Measurements from ENCODE around the gene ZNF581. TPM values are rescaled to one million over a fixed set of nuclear protein-coding genes. Genes with fewer than 3 reads are reported as not detected.

Gene ZNF581
- total and polyA plus RNA-seq, 9 donors = 15.1 to 37.6 (median 27.0) TPM

DNA sequence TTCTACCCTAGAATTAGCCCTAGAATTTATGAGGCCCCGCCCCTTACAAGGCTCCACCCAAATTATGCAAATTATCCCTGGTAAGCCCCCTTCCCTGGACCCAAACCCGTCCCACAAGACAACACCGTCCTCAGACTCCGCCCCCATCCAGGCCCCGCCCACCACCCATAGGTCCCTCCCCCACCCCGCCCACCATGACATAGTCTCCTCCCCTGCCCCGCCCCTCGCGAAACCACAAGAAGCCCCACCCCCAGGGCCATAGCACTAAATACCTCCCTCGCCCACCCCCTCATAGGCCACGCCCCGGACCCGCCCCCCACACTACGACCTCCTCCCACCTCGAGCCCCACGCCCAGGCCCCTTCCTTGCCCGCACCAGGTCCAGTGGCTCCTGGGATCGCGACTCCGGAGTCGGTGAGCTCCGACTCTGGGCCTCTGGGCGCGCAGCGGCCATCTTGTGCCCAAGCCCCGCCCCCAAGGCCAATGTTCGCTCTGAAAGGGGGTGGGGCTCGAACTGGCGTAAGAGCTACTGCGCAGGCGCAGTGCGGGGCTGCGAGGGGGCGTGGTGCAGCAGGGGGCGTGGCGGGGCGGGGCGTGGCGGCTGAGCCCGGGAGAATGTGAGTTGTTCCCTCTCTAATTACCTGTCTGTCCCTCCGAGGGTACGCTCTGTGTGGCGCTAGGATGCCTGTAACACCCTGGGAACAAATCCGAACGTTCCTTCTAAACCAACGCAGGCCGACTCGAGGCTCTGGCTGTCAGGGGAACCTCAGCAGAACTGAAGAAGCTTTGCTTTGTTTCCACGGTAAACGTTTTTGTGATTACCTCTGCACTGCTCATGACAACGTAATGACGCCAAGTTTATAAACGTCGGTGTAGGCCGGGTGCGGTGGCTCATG is 19.1 kb upstream of the ZNF581 start, which contains the start of gene ZNF784:
TSS of gene ZNF784 (minus strand) at position 458 of the 895 bp plus-strand sequence. CDS start at position 453, 5 bp downstream.
- under 1% methylated on average over 46 of the region's 56 CpGs for WGBS (ENCODE audit: insufficient coverage)
- Histone ChIP-seq H3K4me1 (ENCODE audit: control insufficient read depth, insufficient read depth, low read length) (peaks cover 15% of the 10 kb centered on the region), H3K9me3 (replicated peaks; ENCODE audit: control insufficient read depth, low read depth, low read length) (no peaks in the 10 kb centered on the region), H3K36me3 (ENCODE audit: control insufficient read depth, insufficient read depth, low read length) (peaks cover 10% of the 10 kb centered on the region), H3K27ac (ENCODE audit: low read length) (peak within 1 kb of the TSS; percentile 98), H3K4me3 (ENCODE audit: low read length) (peak within 1 kb of the TSS; percentile 71), H3K27me3 (ENCODE audit: control insufficient read depth, insufficient read depth, low read length) (no peaks in the 10 kb centered on the region)
- DNase-seq = peak; percentile 96

DNA sequence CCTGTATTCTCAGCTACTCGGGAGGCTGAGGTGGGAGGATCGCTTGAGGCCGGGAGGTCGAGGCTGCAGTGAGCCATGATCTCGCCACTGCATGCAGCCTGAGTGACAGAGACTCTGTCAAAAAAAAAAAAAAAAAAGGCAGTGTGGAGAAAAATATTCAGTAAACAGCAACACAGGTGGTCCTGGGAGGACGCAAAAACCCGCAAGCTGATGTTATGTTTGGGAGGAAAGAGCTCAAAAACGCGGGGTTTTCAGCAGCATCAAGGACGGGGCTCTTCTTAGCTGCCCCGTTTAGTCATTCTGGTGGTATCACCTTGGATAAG is 18.5 kb upstream of the ZNF581 start:
- peak overlapping the region; percentile 71 for H3K4me3 ChIP-seq (ENCODE audit: low read length)
- WGBS (ENCODE audit: insufficient coverage) = 19% methylated on average over 5 of the region's 11 CpGs
- H3K9me3 ChIP-seq (replicated peaks; ENCODE audit: control insufficient read depth, low read depth, low read length) = no peaks in the 10 kb centered on the region
- no peak for DNase-seq
- peak overlapping the region; percentile 98 for H3K27ac ChIP-seq (ENCODE audit: low read length)
- H3K4me1 ChIP-seq (ENCODE audit: control insufficient read depth, insufficient read depth, low read length) = peaks cover 15% of the 10 kb centered on the region
- H3K27me3 ChIP-seq (ENCODE audit: control insufficient read depth, insufficient read depth, low read length) = no peaks in the 10 kb centered on the region
- peaks cover 10% of the 10 kb centered on the region for H3K36me3 ChIP-seq (ENCODE audit: control insufficient read depth, insufficient read depth, low read length)

DNA sequence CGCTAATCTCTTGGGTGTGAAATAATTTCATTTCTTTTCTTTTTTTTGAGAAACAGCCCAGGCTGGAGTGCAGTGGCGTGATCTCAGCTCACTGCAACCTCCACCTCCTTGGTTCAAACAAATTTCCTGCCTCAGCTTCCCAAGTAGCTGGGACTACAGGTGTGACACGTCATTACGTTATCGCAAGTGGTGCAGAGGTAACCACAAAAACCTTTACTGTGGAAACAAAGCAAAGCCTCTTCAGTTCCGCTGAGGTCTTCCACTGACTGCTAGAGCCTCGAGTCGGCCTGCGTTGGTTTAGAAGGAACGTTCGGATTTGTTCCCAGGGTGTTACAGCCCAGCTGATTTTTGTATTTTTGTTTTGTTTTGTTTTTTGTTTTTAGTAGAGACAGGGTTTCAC is 17.1 kb upstream of the ZNF581 start:
- Histone ChIP-seq H3K9me3 (replicated peaks; ENCODE audit: control insufficient read depth, low read depth, low read length) (no peaks in the 10 kb centered on the region), H3K4me3 (ENCODE audit: low read length) (no peak overlapping the region), H3K4me1 (ENCODE audit: control insufficient read depth, insufficient read depth, low read length) (peaks cover 15% of the 10 kb centered on the region), H3K27me3 (ENCODE audit: control insufficient read depth, insufficient read depth, low read length) (no peaks in the 10 kb centered on the region), H3K36me3 (ENCODE audit: control insufficient read depth, insufficient read depth, low read length) (peaks cover 3% of the 10 kb centered on the region), H3K27ac (ENCODE audit: low read length) (no peak overlapping the region)
- no peak for DNase-seq
- WGBS (ENCODE audit: insufficient coverage) = 88% methylated on average over 10 of the region's 11 CpGs

DNA sequence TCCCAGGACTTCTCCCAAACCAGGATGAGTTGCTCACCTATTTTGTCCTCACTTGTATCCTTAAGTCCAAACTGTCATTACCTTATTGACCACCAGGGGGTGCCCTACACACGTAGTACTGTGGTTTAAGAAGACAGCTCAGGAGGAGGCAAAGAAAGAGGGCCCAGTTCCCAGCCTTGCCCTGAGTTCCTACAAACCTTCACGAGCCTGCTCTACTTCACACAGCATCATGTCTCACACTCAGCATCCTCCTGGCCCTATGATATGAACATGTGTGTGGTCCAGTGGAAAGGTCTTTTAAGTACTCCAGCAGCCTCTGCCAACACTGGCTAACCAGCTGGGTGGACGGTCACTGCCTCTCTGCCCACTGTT is 11.0 kb upstream of the ZNF581 start:
- 0% methylated on average over 1 of the region's 3 CpGs for WGBS (ENCODE audit: insufficient coverage)
- no peak overlapping the region for H3K4me3 ChIP-seq (ENCODE audit: low read length)
- H3K27ac ChIP-seq (ENCODE audit: low read length) = no peak overlapping the region
- DNase-seq = peak; percentile 95
- no peaks in the 10 kb centered on the region for H3K9me3 ChIP-seq (replicated peaks; ENCODE audit: control insufficient read depth, low read depth, low read length)
- peaks cover 26% of the 10 kb centered on the region for H3K4me1 ChIP-seq (ENCODE audit: control insufficient read depth, insufficient read depth, low read length)
- H3K27me3 ChIP-seq (ENCODE audit: control insufficient read depth, insufficient read depth, low read length) = no peaks in the 10 kb centered on the region
- peaks cover under 1% of the 10 kb centered on the region for H3K36me3 ChIP-seq (ENCODE audit: control insufficient read depth, insufficient read depth, low read length)

DNA sequence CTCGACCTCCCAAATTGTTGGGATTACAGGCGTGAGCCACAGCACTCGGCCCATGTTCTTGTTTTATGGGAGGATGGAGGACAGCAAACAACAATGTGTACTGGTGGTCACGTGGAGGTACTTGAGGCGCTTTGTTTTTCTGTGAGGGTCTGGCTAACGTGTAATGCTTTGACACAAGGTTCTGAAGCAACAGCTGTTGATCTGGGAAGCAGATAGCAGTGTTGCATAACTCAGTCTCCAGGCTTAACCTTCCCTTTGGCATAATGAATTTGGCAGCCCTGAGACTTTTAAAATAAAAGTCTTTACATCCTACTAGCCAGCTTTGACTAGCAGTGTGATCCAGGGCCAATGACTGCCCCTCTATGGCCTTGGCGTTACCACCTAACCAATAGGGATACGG is 9.6 kb upstream of the ZNF581 start:
- WGBS (ENCODE audit: insufficient coverage) = 90% methylated on average over 6 of the region's 8 CpGs
- Histone ChIP-seq H3K27ac (ENCODE audit: low read length) (no peak overlapping the region), H3K4me1 (ENCODE audit: control insufficient read depth, insufficient read depth, low read length) (peaks cover 26% of the 10 kb centered on the region), H3K27me3 (ENCODE audit: control insufficient read depth, insufficient read depth, low read length) (no peaks in the 10 kb centered on the region), H3K9me3 (replicated peaks; ENCODE audit: control insufficient read depth, low read depth, low read length) (no peaks in the 10 kb centered on the region), H3K4me3 (ENCODE audit: low read length) (no peak overlapping the region), H3K36me3 (ENCODE audit: control insufficient read depth, insufficient read depth, low read length) (peaks cover 3% of the 10 kb centered on the region)
- DNase-seq = no peak

DNA sequence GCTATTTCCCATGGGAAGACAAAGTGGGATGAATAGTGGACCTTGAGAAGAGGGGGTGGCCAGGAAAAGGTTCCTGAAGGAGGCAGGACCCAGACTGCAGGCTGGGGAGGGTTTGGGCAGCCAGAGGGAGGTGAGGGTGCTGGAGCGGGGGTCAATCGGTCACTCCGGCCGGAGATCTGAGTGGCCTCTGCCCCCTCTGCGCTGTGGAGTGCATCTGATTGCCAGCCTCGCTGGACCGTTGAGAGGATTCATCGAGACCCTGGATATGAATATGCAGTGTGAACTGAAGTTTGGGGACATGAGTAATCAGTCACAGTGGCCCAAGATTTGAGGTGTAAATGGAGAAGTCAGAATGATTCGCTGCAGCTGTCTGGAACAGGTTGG is 8.1 kb upstream of the ZNF581 start:
- H3K9me3 ChIP-seq (replicated peaks; ENCODE audit: control insufficient read depth, low read depth, low read length) = no peaks in the 10 kb centered on the region
- H3K27ac ChIP-seq (ENCODE audit: low read length) = peak overlapping the region; percentile 94
- 13% methylated on average over 9 of the region's 9 CpGs for WGBS (ENCODE audit: insufficient coverage)
- peaks cover 38% of the 10 kb centered on the region for H3K4me1 ChIP-seq (ENCODE audit: control insufficient read depth, insufficient read depth, low read length)
- H3K36me3 ChIP-seq (ENCODE audit: control insufficient read depth, insufficient read depth, low read length) = peaks cover 3% of the 10 kb centered on the region
- DNase-seq = no peak
- H3K4me3 ChIP-seq (ENCODE audit: low read length) = peak overlapping the region; percentile 92
- no peaks in the 10 kb centered on the region for H3K27me3 ChIP-seq (ENCODE audit: control insufficient read depth, insufficient read depth, low read length)

DNA sequence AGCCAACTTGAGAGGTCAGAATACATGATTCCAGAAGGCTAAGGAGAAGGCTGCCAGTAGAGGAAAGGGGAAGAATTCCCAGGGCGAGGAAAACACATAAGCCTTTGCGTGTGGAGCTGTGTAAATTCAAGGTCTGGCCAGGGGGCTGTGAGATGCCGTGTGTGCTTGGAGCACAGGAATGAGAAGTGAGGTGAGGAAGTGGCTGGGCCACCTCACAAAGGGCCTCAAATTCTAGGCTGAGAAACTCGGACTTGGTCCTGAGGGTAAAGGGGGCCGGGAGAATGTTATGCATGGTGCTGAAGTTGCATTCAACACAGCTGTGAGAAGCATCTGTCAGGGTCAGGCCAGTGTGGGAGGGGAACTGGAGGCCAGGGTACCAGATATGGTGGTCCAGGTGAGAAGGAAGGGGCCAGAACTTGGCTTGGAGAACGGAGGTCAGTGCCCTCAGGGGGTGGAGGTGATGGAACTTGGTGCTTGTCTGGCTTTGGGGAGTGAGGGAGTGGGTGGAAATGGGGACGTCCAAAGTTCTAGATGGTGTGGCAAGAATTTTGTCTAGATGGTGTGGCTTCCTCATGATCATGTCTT is 7.5 kb upstream of the ZNF581 start:
- Histone ChIP-seq H3K27ac (ENCODE audit: low read length) (peak overlapping the region; percentile 94), H3K36me3 (ENCODE audit: control insufficient read depth, insufficient read depth, low read length) (peaks cover 3% of the 10 kb centered on the region), H3K4me1 (ENCODE audit: control insufficient read depth, insufficient read depth, low read length) (peaks cover 40% of the 10 kb centered on the region), H3K4me3 (ENCODE audit: low read length) (peak overlapping the region; percentile 92), H3K9me3 (replicated peaks; ENCODE audit: control insufficient read depth, low read depth, low read length) (no peaks in the 10 kb centered on the region), H3K27me3 (ENCODE audit: control insufficient read depth, insufficient read depth, low read length) (no peaks in the 10 kb centered on the region)
- WGBS (ENCODE audit: insufficient coverage) = 64% methylated on average over 7 of the region's 7 CpGs
- no peak for DNase-seq

DNA sequence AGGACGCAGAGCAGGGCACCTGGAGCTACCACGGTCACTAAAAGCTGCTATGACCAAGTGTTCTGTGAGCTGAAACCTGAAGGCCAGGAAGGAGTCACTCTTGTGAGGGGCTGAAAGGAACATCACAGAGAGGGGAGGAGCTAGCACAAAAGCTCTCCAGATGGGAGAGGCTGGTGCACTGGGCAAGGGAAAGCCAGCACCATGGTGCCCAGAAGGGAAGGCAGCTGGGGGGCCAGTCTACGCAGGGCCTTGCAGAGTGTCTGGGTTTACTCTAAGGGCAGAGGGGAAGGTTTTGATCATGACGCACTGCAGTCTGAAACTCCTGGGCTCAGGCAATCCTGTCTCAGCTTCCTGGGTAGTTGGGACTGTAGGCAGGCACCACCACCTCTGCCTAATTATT is 6.7 kb upstream of the ZNF581 start:
- Histone ChIP-seq H3K9me3 (replicated peaks; ENCODE audit: control insufficient read depth, low read depth, low read length) (no peaks in the 10 kb centered on the region), H3K36me3 (ENCODE audit: control insufficient read depth, insufficient read depth, low read length) (peaks cover 3% of the 10 kb centered on the region), H3K4me3 (ENCODE audit: low read length) (no peak overlapping the region), H3K27me3 (ENCODE audit: control insufficient read depth, insufficient read depth, low read length) (no peaks in the 10 kb centered on the region), H3K4me1 (ENCODE audit: control insufficient read depth, insufficient read depth, low read length) (peaks cover 44% of the 10 kb centered on the region), H3K27ac (ENCODE audit: low read length) (no peak overlapping the region)
- DNase-seq = no peak
- WGBS (ENCODE audit: insufficient coverage) = 94% methylated on average over 2 of the region's 4 CpGs

DNA sequence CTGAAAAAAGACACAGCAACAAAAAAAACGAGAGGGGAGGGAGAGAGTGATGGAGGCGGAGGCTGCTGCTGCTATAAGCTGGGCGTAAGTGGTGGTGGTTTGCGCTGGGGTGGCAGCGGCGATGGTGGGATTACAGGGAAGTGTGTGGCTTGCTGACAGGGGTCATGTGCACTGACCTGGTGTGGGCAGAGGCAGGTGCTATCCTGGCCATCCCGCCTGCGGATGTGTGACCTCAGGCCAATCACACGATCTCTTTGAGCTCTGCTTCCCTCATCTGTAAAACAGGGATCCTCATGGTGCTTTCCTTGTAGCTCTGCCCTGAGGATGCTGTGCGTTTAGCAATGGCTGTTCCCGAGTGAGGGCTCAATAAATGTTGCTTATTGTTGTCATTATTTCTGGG is 5.9 kb upstream of the ZNF581 start:
- WGBS (ENCODE audit: insufficient coverage) = 81% methylated on average over 11 of the region's 11 CpGs
- H3K4me1 ChIP-seq (ENCODE audit: control insufficient read depth, insufficient read depth, low read length) = peaks cover 52% of the 10 kb centered on the region

DNA sequence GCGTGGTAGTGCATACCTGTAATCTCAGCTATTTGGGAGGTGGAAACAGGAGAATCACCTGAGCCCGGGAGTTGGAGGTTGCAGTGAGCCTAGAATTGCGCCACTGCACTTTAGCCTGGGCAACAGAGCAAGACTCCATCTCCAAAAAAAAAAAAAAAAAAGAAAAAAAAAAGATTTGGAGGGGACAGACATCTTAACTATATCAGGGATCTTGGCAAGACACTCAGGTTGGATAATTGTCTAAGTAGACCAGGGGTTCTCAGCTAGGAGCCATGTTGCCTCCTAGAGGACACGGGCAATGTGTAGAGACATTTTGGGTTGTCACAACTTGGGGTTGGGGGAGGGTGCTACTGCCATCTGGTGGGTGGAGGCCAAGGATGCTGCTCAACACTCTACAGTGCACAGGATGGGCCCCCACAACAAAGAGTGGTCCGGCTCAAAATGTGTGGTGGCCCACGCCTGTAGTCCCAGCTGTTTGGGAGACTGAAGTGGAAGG is 4.5 kb upstream of the ZNF581 start:
- Histone ChIP-seq H3K27me3 (ENCODE audit: control insufficient read depth, insufficient read depth, low read length) (no peaks in the 10 kb centered on the region), H3K4me1 (ENCODE audit: control insufficient read depth, insufficient read depth, low read length) (peaks cover 60% of the 10 kb centered on the region), H3K27ac (ENCODE audit: low read length) (no peak overlapping the region), H3K9me3 (replicated peaks; ENCODE audit: control insufficient read depth, low read depth, low read length) (no peaks in the 10 kb centered on the region), H3K4me3 (ENCODE audit: low read length) (no peak overlapping the region), H3K36me3 (ENCODE audit: control insufficient read depth, insufficient read depth, low read length) (peaks cover 3% of the 10 kb centered on the region)
- WGBS (ENCODE audit: insufficient coverage) = 90% methylated on average over 2 of the region's 6 CpGs
- DNase-seq = no peak

More for the DNA sequence above, 5.9 kb upstream of the ZNF581 start:
- DNase-seq = no peak
- peaks cover 3% of the 10 kb centered on the region for H3K36me3 ChIP-seq (ENCODE audit: control insufficient read depth, insufficient read depth, low read length)
- H3K27me3 ChIP-seq (ENCODE audit: control insufficient read depth, insufficient read depth, low read length) = no peaks in the 10 kb centered on the region
- H3K27ac ChIP-seq (ENCODE audit: low read length) = no peak overlapping the region
- no peak overlapping the region for H3K4me3 ChIP-seq (ENCODE audit: low read length)
- H3K9me3 ChIP-seq (replicated peaks; ENCODE audit: control insufficient read depth, low read depth, low read length) = no peaks in the 10 kb centered on the region
